Nephron progenitor cell (in vitro differentiated cells): ENCODE data around the gene CFAP61.

Experiments used
- DNase-seq: peaks from one replicate; pipeline ENCODE4 v3.0.0; 2021
- H3K27ac Mint-ChIP-seq: 2 replicates; pipeline ENCODE4 v1.8.0; 2021; ENCODE audit warnings: mild to moderate bottlenecking, moderate library complexity, mixed read lengths
- H3K27me3 Mint-ChIP-seq: 2 replicates; pipeline ENCODE4 v1.8.0; 2021; ENCODE audit warnings: mild to moderate bottlenecking, low read depth, mixed read lengths; ENCODE audit not compliant: poor library complexity
- H3K36me3 Mint-ChIP-seq: 2 replicates; pipeline ENCODE4 v1.8.0; 2021; ENCODE audit warnings: low read depth, mixed read lengths
- H3K4me1 Mint-ChIP-seq: 2 replicates; pipeline ENCODE4 v1.8.0; 2021; ENCODE audit warnings: mixed read lengths
- H3K4me3 Mint-ChIP-seq: 2 replicates; pipeline ENCODE4 v1.8.0; 2021; ENCODE audit warnings: mild to moderate bottlenecking, moderate library complexity, mixed read lengths
- H3K9me3 Mint-ChIP-seq: 2 replicates; pipeline ENCODE4 v1.8.0; 2021; ENCODE audit warnings: mild to moderate bottlenecking, moderate library complexity, mixed read lengths
- TF ChIP-seq, protein P1 (sequence below): fragments of 200-600 bp; sonication (generic); IDR thresholded peaks from 2 replicates; pipeline ENCODE4 v1.5.0; 2021; ENCODE audit warnings: antibody characterized with exemption

CFAP61 gene

DNA sequence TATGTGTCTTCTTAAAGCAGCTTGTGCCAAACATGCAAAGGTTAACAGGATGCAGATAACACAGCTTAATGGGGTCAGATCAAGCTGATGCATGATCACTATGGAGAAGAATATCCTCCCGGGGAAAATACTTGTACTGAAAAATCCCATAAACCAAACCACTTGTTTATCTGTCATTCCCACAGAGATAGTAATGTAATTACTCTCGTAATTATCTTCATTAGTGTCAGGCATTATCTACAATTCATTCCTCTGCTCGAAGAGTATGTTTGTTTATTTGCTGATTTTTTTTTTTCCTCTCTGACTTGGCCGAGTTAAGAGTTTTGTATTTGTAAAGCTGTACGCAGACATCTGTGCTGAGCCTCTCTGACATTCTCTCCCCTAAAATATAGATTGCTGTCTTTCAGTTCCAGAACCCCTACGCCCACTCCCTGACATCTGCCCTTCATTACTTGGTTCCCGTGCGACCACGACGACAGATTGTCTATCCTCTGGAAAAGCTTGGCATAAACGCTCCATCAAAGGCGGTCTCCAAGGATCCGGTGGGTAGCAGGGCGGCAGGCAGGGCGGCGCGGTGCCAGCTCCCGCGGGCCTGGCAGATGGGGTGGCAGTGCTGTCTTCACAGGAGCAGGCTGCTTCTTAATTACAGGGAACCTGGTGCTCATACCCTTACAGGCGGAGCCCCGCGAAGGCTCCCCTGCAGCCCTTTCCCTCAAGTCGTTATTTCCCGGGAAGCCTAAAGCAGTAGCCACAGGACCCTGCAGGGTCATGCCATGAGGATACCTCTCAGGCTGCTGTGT lies 147.2 kb downstream of the CFAP61 start:
- Mint-ChIP-seq H3K9me3 (no peaks in the 10 kb centered on the region), H3K4me3 (no peak overlapping the region), H3K36me3 (no peaks in the 10 kb centered on the region), H3K27ac (no peak overlapping the region), H3K27me3 (peaks cover 6% of the 10 kb centered on the region), H3K4me1 (peaks cover 33% of the 10 kb centered on the region)
- TF ChIP-seq, protein P1, sequence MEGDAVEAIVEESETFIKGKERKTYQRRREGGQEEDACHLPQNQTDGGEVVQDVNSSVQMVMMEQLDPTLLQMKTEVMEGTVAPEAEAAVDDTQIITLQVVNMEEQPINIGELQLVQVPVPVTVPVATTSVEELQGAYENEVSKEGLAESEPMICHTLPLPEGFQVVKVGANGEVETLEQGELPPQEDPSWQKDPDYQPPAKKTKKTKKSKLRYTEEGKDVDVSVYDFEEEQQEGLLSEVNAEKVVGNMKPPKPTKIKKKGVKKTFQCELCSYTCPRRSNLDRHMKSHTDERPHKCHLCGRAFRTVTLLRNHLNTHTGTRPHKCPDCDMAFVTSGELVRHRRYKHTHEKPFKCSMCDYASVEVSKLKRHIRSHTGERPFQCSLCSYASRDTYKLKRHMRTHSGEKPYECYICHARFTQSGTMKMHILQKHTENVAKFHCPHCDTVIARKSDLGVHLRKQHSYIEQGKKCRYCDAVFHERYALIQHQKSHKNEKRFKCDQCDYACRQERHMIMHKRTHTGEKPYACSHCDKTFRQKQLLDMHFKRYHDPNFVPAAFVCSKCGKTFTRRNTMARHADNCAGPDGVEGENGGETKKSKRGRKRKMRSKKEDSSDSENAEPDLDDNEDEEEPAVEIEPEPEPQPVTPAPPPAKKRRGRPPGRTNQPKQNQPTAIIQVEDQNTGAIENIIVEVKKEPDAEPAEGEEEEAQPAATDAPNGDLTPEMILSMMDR: no peak
- no peak for DNase-seq

DNA sequence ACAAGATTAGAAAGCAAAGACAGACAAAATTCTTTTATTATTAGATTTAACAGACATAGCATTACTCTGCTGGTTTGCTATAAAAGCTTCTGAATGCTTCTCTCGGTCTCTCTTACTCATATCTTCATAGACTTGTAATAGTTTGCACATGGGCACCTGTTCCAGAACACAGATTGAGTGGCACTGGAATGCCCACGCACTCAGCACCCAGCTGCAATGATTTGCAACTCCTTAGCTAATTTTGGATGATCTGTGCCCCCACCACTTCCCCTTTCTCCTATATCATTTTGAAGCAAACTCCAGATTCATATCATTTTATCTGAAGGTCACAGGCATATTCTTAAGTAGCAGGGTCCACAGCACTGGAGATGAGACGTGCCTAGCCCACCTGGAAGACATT lies 148.8 kb downstream of the CFAP61 start:
- TF ChIP-seq, protein P1: no peak
- peaks cover 9% of the 10 kb centered on the region for H3K27me3 Mint-ChIP-seq
- H3K36me3 Mint-ChIP-seq: no peaks in the 10 kb centered on the region
- DNase-seq: no peak
- no peak overlapping the region for H3K27ac Mint-ChIP-seq
- no peak overlapping the region for H3K4me3 Mint-ChIP-seq
- no peaks in the 10 kb centered on the region for H3K9me3 Mint-ChIP-seq
- peaks cover 47% of the 10 kb centered on the region for H3K4me1 Mint-ChIP-seq

DNA sequence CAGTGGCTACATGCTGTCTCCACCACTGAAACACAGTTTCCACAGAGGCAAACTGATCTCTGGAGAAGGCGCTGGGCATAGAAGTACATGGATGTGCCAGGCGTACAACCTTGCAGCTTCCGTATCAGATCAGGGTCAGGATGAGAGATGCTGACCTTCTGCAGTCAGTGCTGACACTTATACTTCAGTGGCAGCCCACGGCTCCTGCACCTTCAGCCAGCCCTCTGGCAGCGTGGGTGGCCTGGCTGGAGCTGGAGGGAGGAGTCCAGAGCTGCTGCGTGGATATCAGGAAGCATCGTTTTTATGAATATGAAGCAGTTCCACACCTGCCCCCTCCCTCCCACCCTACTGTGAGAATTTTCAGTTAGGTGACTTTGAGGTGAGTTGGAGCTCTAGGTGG lies 149.3 kb downstream of the CFAP61 start:
- H3K4me3 Mint-ChIP-seq: no peak overlapping the region
- no peaks in the 10 kb centered on the region for H3K36me3 Mint-ChIP-seq
- H3K27ac Mint-ChIP-seq: no peak overlapping the region
- no peaks in the 10 kb centered on the region for H3K9me3 Mint-ChIP-seq
- DNase-seq: no peak
- H3K27me3 Mint-ChIP-seq: peaks cover 7% of the 10 kb centered on the region
- H3K4me1 Mint-ChIP-seq: peaks cover 47% of the 10 kb centered on the region
- TF ChIP-seq, protein P1: no peak

DNA sequence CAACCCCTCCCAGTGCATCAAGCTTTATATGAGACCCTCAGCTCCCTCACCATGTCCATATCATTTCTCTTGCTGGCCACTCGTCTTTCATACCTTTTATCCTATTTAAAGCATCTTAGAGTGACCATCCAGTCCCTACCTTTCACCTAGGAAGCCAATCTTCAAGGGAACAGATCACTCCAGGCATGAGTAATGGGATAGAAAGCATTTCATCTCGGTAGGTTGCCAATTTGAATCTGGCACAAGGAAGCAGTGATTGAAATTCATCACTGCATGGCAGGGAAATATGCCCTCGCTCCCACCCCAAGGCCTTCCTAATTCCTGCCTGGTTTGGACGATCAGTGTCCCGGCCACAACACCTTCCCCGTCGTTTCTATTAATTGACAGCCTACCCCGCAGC lies 150.4 kb downstream of the CFAP61 start:
- Mint-ChIP-seq H3K27ac (no peak overlapping the region), H3K4me1 (peaks cover 51% of the 10 kb centered on the region), H3K4me3 (no peak overlapping the region), H3K36me3 (no peaks in the 10 kb centered on the region), H3K9me3 (no peaks in the 10 kb centered on the region), H3K27me3 (peaks cover 7% of the 10 kb centered on the region)
- DNase-seq: no peak
- TF ChIP-seq, protein P1: no peak

DNA sequence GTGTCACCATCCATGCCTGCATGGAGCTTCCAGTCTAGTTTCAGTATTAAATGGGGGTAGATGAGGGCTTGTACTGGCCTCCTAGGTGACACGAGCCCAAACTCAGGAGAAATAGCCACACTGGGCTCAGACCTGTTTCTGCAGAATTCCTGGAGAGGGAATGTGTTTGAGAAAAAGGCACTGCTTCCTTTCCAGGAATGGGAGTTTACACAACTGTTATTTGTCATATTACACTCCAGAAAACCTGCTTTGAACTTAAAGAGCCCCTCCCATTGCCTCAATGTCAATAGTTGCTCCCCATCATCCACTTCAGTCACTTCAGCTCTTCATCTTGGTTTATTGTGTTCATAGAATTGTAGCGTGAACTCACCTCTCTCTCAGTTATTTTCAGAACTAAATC lies 151.5 kb downstream of the CFAP61 start:
- H3K27ac Mint-ChIP-seq: no peak overlapping the region

More for the DNA sequence above, 151.5 kb downstream of the CFAP61 start:
- H3K9me3 Mint-ChIP-seq: no peaks in the 10 kb centered on the region
- H3K36me3 Mint-ChIP-seq: no peaks in the 10 kb centered on the region
- DNase-seq: no peak
- TF ChIP-seq, protein P1: no peak
- H3K4me3 Mint-ChIP-seq: no peak overlapping the region
- H3K4me1 Mint-ChIP-seq: peaks cover 51% of the 10 kb centered on the region
- peaks cover 9% of the 10 kb centered on the region for H3K27me3 Mint-ChIP-seq
